ENCODE data around the gene GABRP. TPM values are rescaled to one million over a fixed set of nuclear protein-coding genes. Genes with fewer than 3 reads are reported as not detected.

The GABRP gene
- polyA plus RNA-seq, 1 donor (not counting 4 experiments of a cell fraction or from before 2014, with no cell fraction given): 0.18 TPM

GRCh38 chr5:170857066-170857465 is 73.5 kb downstream of the GABRP start:
- no peak overlapping the region for H3K9ac ChIP-seq (ENCODE audit: control insufficient read depth, extremely low read depth, insufficient read depth, low read length)
- H3K9me1 ChIP-seq (ENCODE audit: control insufficient read depth, extremely low read depth, insufficient read depth, low read length): no peaks in the 10 kb centered on the region
- H3K36me3 ChIP-seq (ENCODE audit: control insufficient read depth in 2 of 2, extremely low read depth in 1 of 2, insufficient read depth in 2 of 2, low read length in 2 of 2): no peaks in the 10 kb centered on the region
- dilution Hi-C loops (cut with MboI; ENCODE audit: extremely low pct_ligation_motif_present, low sequenced_read_pairs): no loop called here
- H4K20me1 ChIP-seq (ENCODE audit: control insufficient read depth, extremely low read depth, insufficient read depth, low read length): no peaks in the 10 kb centered on the region
- no peak overlapping the region for H3K4me3 ChIP-seq (ENCODE audit: control insufficient read depth in 2 of 3, extremely low read depth in 1 of 3, insufficient read depth in 2 of 3, low read depth in 1 of 3, low read length in 3 of 3)
- no peak overlapping the region for H2AFZ ChIP-seq (ENCODE audit: control insufficient read depth, low read length)
- no peaks in the 10 kb centered on the region for H3K79me2 ChIP-seq (ENCODE audit: control insufficient read depth, insufficient read depth, low read length)
- no peak overlapping the region for H3K27ac ChIP-seq (ENCODE audit: control insufficient read depth, insufficient read depth, low read length)
- H3K4me1 ChIP-seq (ENCODE audit: control insufficient read depth, extremely low read depth, insufficient read depth, low read length): no peaks in the 10 kb centered on the region
- peaks cover 4% of the 10 kb centered on the region for H3K9me3 ChIP-seq (ENCODE audit: control insufficient read depth, low read depth, low read length)
- DNase-seq (ENCODE audit: low read depth, low spot score) (no peak), FAIRE-seq (no peak)
- H3K4me2 ChIP-seq (ENCODE audit: control insufficient read depth, extremely low read depth, insufficient read depth, low read depth, low read length): no peak overlapping the region
- H3K27me3 ChIP-seq (ENCODE audit: control insufficient read depth, extremely low read depth, insufficient read depth, low read length): no peaks in the 10 kb centered on the region
- TF ChIP-seq, protein P1, sequence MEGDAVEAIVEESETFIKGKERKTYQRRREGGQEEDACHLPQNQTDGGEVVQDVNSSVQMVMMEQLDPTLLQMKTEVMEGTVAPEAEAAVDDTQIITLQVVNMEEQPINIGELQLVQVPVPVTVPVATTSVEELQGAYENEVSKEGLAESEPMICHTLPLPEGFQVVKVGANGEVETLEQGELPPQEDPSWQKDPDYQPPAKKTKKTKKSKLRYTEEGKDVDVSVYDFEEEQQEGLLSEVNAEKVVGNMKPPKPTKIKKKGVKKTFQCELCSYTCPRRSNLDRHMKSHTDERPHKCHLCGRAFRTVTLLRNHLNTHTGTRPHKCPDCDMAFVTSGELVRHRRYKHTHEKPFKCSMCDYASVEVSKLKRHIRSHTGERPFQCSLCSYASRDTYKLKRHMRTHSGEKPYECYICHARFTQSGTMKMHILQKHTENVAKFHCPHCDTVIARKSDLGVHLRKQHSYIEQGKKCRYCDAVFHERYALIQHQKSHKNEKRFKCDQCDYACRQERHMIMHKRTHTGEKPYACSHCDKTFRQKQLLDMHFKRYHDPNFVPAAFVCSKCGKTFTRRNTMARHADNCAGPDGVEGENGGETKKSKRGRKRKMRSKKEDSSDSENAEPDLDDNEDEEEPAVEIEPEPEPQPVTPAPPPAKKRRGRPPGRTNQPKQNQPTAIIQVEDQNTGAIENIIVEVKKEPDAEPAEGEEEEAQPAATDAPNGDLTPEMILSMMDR (optimal IDR thresholded peaks at IDR 0.05 in 1 of 3, IDR thresholded peaks at IDR 0.05 in 1 of 3, conservative IDR thresholded peaks at IDR 0.05 in 1 of 3; ENCODE audit: extremely low read depth in 1 of 3, insufficient read depth in 2 of 3, low read length in 3 of 3): no peak
- TF ChIP-seq EZH2 (IDR thresholded peaks at IDR 0.05; ENCODE audit: low read length): no peak

GRCh38 chr5:170860415-170860814 is 76.9 kb downstream of the GABRP start:
- H3K4me1 ChIP-seq (ENCODE audit: control insufficient read depth, extremely low read depth, insufficient read depth, low read length): no peaks in the 10 kb centered on the region
- FAIRE-seq (no peak), DNase-seq (ENCODE audit: low read depth, low spot score) (no peak)
- peaks cover 4% of the 10 kb centered on the region for H3K27me3 ChIP-seq (ENCODE audit: control insufficient read depth, extremely low read depth, insufficient read depth, low read length)
- no peaks in the 10 kb centered on the region for H4K20me1 ChIP-seq (ENCODE audit: control insufficient read depth, extremely low read depth, insufficient read depth, low read length)
- H3K36me3 ChIP-seq (ENCODE audit: control insufficient read depth in 2 of 2, extremely low read depth in 1 of 2, insufficient read depth in 2 of 2, low read length in 2 of 2): no peaks in the 10 kb centered on the region
- no peaks in the 10 kb centered on the region for H3K79me2 ChIP-seq (ENCODE audit: control insufficient read depth, insufficient read depth, low read length)
- TF ChIP-seq, protein P1 (optimal IDR thresholded peaks at IDR 0.05 in 1 of 3, IDR thresholded peaks at IDR 0.05 in 1 of 3, conservative IDR thresholded peaks at IDR 0.05 in 1 of 3; ENCODE audit: extremely low read depth in 1 of 3, insufficient read depth in 2 of 3, low read length in 3 of 3): no peak
- no peak for TF ChIP-seq EZH2 (IDR thresholded peaks at IDR 0.05; ENCODE audit: low read length)
- H3K9me1 ChIP-seq (ENCODE audit: control insufficient read depth, extremely low read depth, insufficient read depth, low read length): no peaks in the 10 kb centered on the region
- no peak overlapping the region for H3K4me2 ChIP-seq (ENCODE audit: control insufficient read depth, extremely low read depth, insufficient read depth, low read depth, low read length)
- dilution Hi-C loops (cut with MboI; ENCODE audit: extremely low pct_ligation_motif_present, low sequenced_read_pairs): no loop called here
- no peak overlapping the region for H2AFZ ChIP-seq (ENCODE audit: control insufficient read depth, low read length)
- H3K4me3 ChIP-seq (ENCODE audit: control insufficient read depth in 2 of 3, extremely low read depth in 1 of 3, insufficient read depth in 2 of 3, low read depth in 1 of 3, low read length in 3 of 3): no peak overlapping the region
- peaks cover 4% of the 10 kb centered on the region for H3K9me3 ChIP-seq (ENCODE audit: control insufficient read depth, low read depth, low read length)
- H3K9ac ChIP-seq (ENCODE audit: control insufficient read depth, extremely low read depth, insufficient read depth, low read length): no peak overlapping the region
- H3K27ac ChIP-seq (ENCODE audit: control insufficient read depth, insufficient read depth, low read length): no peak overlapping the region
